ENCODE results near the gene DTNBP1.

DTNBP1 gene

DNA sequence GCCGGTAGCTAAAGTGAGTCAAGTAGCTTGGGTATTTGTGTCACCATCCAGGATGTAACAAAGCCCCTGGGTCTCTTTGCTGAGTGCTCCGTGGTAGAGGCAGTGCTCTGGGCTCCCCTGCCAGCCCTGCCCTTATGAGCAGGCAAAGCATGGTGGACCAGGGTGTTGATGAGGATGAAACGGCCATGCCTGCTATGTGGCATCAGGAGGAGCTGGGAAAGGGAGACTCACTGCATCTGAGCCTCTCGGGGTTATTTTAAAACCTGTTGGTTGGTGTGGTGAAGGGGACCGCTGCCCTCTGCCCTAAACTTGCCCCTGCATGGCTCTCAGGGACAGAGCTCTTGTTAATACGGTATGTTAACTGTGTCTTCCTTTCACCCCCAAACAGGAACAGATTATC, 143.1 kb downstream of the DTNBP1 start:
- Mint-ChIP-seq H3K4me3 (no peak overlapping the region), H3K4me1 (ENCODE audit: low read depth) (peaks cover 13% of the 10 kb centered on the region), H3K36me3 (ENCODE audit: low read depth) (peaks cover 80% of the 10 kb centered on the region), H3K27me3 (no peaks in the 10 kb centered on the region), H3K9me3 (no peaks in the 10 kb centered on the region), H3K27ac (peak overlapping the region; percentile 57)

GRCh38 chr6:15518878-15519277, 143.9 kb downstream of the DTNBP1 start:
- Mint-ChIP-seq H3K4me1 (ENCODE audit: low read depth) (peaks cover 13% of the 10 kb centered on the region), H3K4me3 (no peak overlapping the region), H3K36me3 (ENCODE audit: low read depth) (peaks cover 82% of the 10 kb centered on the region), H3K9me3 (no peaks in the 10 kb centered on the region), H3K27ac (no peak overlapping the region), H3K27me3 (no peaks in the 10 kb centered on the region)

- H3K27ac Mint-ChIP-seq = no peak overlapping the region
- no peak overlapping the region for H3K4me3 Mint-ChIP-seq
- no peaks in the 10 kb centered on the region for H3K27me3 Mint-ChIP-seq
- peaks cover 13% of the 10 kb centered on the region for H3K4me1 Mint-ChIP-seq (ENCODE audit: low read depth)
- no peaks in the 10 kb centered on the region for H3K9me3 Mint-ChIP-seq
- H3K36me3 Mint-ChIP-seq (ENCODE audit: low read depth) = peaks cover 78% of the 10 kb centered on the region
These were observed 144.8 kb downstream of the DTNBP1 start for GRCh38 chr6:15518057-15518456.

- Mint-ChIP-seq H3K4me1 (ENCODE audit: low read depth) (peaks cover 10% of the 10 kb centered on the region), H3K27ac (no peak overlapping the region), H3K36me3 (ENCODE audit: low read depth) (peaks cover 74% of the 10 kb centered on the region), H3K27me3 (no peaks in the 10 kb centered on the region), H3K9me3 (no peaks in the 10 kb centered on the region), H3K4me3 (no peak overlapping the region)
These were observed 145.2 kb downstream of the DTNBP1 start for GRCh38 chr6:15517600-15517999.

- H3K4me3 Mint-ChIP-seq = no peak overlapping the region
- H3K9me3 Mint-ChIP-seq = no peaks in the 10 kb centered on the region
- peaks cover 74% of the 10 kb centered on the region for H3K36me3 Mint-ChIP-seq (ENCODE audit: low read depth)
- H3K4me1 Mint-ChIP-seq (ENCODE audit: low read depth) = peaks cover 5% of the 10 kb centered on the region
- no peaks in the 10 kb centered on the region for H3K27me3 Mint-ChIP-seq
- no peak overlapping the region for H3K27ac Mint-ChIP-seq
These were observed 145.8 kb downstream of the DTNBP1 start for GRCh38 chr6:15516923-15517560.

DNA sequence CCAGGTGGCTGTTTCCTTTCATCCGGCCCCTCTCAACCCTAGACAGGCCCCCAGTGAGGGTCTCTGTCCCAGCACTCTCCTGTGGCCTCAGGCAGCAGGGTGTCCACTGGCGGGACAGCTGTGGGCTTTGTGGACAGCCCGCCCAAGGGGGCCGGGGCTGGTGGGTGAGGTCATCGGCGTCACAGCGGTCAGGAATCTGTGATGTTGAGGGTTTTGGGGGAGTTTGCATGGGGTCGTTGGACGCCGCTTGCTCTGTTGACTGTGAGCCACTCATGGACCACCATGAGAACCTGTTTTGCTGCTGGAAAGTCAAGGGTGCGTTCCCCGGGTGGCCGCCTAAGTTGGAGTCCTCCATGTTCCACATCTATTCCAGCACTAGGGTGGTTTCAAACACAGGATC, 146.4 kb downstream of the DTNBP1 start:
- no peaks in the 10 kb centered on the region for H3K4me1 Mint-ChIP-seq (ENCODE audit: low read depth)
- H3K4me3 Mint-ChIP-seq = no peak overlapping the region
- no peak overlapping the region for H3K27ac Mint-ChIP-seq
- H3K27me3 Mint-ChIP-seq = no peaks in the 10 kb centered on the region
- peaks cover 73% of the 10 kb centered on the region for H3K36me3 Mint-ChIP-seq (ENCODE audit: low read depth)
- H3K9me3 Mint-ChIP-seq = no peaks in the 10 kb centered on the region

DNA sequence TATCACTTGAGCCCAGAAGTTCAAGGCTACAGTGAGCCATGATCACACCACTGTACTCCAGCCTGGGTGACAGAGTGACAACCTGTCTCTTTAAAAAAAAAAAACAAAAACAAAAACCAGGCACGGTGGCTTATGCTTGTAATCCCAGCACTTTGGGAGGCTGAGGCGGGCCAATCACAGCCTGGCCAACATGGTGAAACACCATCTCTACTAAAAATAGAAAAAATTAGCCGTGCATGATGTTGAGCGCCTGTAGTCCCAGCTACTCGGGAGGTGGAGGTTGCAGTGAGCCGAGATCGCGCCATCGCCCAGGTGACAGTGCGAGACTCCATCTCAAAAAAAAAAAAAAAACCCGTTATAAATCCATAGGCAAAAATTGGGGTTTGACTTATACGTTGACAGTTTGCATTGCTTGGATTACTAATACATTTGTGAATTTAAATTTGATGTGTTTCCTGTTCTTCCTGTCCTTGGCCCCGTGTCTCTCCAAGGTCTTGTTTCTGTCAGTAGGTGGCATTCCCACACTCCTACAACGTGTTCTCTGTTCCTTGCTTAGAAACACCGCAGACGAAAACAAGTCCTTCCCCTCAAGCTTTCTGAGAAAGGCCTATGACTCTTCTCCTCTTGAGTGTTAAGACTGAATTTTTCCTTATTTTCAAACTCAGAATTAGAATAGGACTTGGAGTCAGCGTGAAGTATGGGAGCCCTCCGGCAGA, 147.0 kb downstream of the DTNBP1 start:
- Mint-ChIP-seq H3K9me3 (no peaks in the 10 kb centered on the region), H3K27ac (no peak overlapping the region), H3K4me1 (ENCODE audit: low read depth) (no peaks in the 10 kb centered on the region), H3K36me3 (ENCODE audit: low read depth) (peaks cover 72% of the 10 kb centered on the region), H3K27me3 (no peaks in the 10 kb centered on the region), H3K4me3 (no peak overlapping the region)

- peak overlapping the region; percentile 6 for H3K27ac Mint-ChIP-seq
- no peaks in the 10 kb centered on the region for H3K9me3 Mint-ChIP-seq
- H3K27me3 Mint-ChIP-seq = no peaks in the 10 kb centered on the region
- peaks cover 72% of the 10 kb centered on the region for H3K36me3 Mint-ChIP-seq (ENCODE audit: low read depth)
- no peaks in the 10 kb centered on the region for H3K4me1 Mint-ChIP-seq (ENCODE audit: low read depth)
- H3K4me3 Mint-ChIP-seq = no peak overlapping the region
These were observed 147.6 kb downstream of the DTNBP1 start for GRCh38 chr6:15515226-15515625.

GRCh38 chr6:15513801-15514711, 148.8 kb downstream of the DTNBP1 start:
- no peaks in the 10 kb centered on the region for H3K27me3 Mint-ChIP-seq
- H3K27ac Mint-ChIP-seq = peak overlapping the region; percentile 54
- no peak overlapping the region for H3K4me3 Mint-ChIP-seq
- peaks cover 71% of the 10 kb centered on the region for H3K36me3 Mint-ChIP-seq (ENCODE audit: low read depth)
- H3K9me3 Mint-ChIP-seq = no peaks in the 10 kb centered on the region
- peaks cover 4% of the 10 kb centered on the region for H3K4me1 Mint-ChIP-seq (ENCODE audit: low read depth)

GRCh38 chr6:15513131-15513771, 149.6 kb downstream of the DTNBP1 start:
- no peaks in the 10 kb centered on the region for H3K27me3 Mint-ChIP-seq
- no peak overlapping the region for H3K4me3 Mint-ChIP-seq
- H3K4me1 Mint-ChIP-seq (ENCODE audit: low read depth) = peaks cover 4% of the 10 kb centered on the region
- H3K36me3 Mint-ChIP-seq (ENCODE audit: low read depth) = peaks cover 72% of the 10 kb centered on the region
- no peak overlapping the region for H3K27ac Mint-ChIP-seq
- no peaks in the 10 kb centered on the region for H3K9me3 Mint-ChIP-seq

- H3K27ac Mint-ChIP-seq = no peak overlapping the region
- no peak overlapping the region for H3K4me3 Mint-ChIP-seq
- H3K36me3 Mint-ChIP-seq (ENCODE audit: low read depth) = peaks cover 69% of the 10 kb centered on the region
- H3K27me3 Mint-ChIP-seq = no peaks in the 10 kb centered on the region
- H3K9me3 Mint-ChIP-seq = no peaks in the 10 kb centered on the region
- H3K4me1 Mint-ChIP-seq (ENCODE audit: low read depth) = peaks cover 4% of the 10 kb centered on the region
These were observed 150.1 kb downstream of the DTNBP1 start for GRCh38 chr6:15512721-15513120.

DNA sequence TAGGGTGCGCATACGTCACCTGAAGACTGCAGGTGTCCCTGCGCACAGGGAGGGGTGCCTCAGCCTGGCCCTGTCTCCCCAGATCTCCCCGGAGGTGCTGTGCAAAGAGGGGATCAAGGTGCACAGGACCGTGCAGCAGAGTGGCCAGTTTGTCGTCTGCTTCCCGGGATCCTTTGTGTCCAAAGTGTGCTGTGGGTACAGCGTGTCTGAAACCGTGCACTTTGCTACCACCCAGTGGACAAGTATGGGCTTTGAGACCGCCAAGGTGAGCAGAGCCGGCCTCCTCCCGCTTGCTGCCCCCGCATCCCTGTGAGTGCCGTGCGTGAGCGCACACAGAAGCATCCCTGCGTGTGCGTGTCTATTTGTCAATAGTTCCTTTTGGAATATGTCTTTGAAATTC, 150.7 kb downstream of the DTNBP1 start:
- H3K27me3 Mint-ChIP-seq = no peaks in the 10 kb centered on the region
- no peak overlapping the region for H3K27ac Mint-ChIP-seq
- no peaks in the 10 kb centered on the region for H3K9me3 Mint-ChIP-seq
- H3K4me3 Mint-ChIP-seq = no peak overlapping the region
- peaks cover 4% of the 10 kb centered on the region for H3K4me1 Mint-ChIP-seq (ENCODE audit: low read depth)
- peaks cover 70% of the 10 kb centered on the region for H3K36me3 Mint-ChIP-seq (ENCODE audit: low read depth)

DNA sequence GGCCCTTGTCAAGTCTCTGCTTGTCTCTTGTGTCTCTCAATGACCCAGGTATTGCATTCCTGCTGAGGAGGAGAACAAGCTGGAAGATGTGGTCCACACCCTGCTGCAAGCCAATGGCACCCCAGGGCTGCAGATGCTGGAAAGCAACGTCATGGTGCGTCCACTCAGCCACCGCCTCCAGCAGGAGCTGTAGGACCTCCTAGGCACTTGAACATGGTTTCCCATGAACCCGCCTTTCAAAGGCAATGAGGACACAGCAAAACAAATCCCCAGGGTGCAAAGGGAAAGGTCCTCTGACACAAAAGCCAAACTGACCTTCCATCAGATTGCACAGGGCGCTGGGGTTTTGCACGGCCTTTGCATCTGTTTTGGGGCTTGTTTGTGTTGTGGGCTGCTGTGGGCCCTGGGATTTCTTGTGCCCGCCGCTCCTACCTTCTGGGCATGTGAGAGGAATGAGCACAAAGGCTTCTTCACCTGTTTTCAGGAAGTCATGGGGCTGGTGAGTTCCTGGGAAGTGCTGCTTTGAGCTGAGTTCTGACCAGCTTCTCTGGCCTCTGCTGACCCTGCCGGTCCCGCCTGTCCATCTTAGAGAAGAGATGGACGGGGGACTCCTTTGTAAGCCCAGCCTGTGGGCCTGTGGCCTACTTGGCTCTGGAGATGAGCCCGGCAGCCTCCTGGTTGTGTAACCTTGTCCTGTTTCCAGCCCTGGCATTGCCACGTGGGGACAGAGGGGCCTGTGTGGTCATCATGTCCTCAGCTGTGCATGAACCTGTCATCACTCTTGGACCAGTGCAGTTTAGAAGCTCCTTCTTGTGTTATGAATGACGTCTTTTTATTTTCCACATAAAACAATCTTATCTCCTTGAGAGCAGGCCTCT, 151.3 kb downstream of the DTNBP1 start:
- H3K27ac Mint-ChIP-seq = no peak overlapping the region
- H3K36me3 Mint-ChIP-seq (ENCODE audit: low read depth) = peaks cover 76% of the 10 kb centered on the region
- no peaks in the 10 kb centered on the region for H3K27me3 Mint-ChIP-seq
- H3K9me3 Mint-ChIP-seq = no peaks in the 10 kb centered on the region
- peaks cover 4% of the 10 kb centered on the region for H3K4me1 Mint-ChIP-seq (ENCODE audit: low read depth)
- H3K4me3 Mint-ChIP-seq = no peak overlapping the region
